GM21360 (cell line): ENCODE measurements around the gene PLA2G2C.
"Not testable (repeated sequence)": the region's sequence is repeated elsewhere in the genome, so short reads cannot be mapped to it uniquely, and the experiment has no call there.

ENCODE experiments used
- ATAC-seq: cut with Tn5 transposase; IDR thresholded peaks from one replicate; pipeline ENCODE4 v1.9.1; 2021; ENCODE audit warnings: mild to moderate bottlenecking, moderate library complexity; ENCODE audit not compliant: unreplicated experiment

Gene PLA2G2C

GRCh38 chr1:20185834-20186782 is at the start of gene PLA2G2C, which contains the start of gene UBXN10:
Gene PLA2G2C (minus strand): TSS chr1:20186518. CDS start chr1:20177363, 9,155 bp downstream.
Gene UBXN10 (plus strand): TSS chr1:20186096. CDS start chr1:20190562, 4,466 bp downstream.
- ATAC-seq, result no peak

GRCh38 chr1:20234788-20235535 is 48.6 kb upstream of the PLA2G2C start:
- no peak for ATAC-seq

- no peak for ATAC-seq
These were observed 47.5 kb upstream of the PLA2G2C start for GRCh38 chr1:20233866-20234265.

- no peak for ATAC-seq
These were observed 47.1 kb upstream of the PLA2G2C start for GRCh38 chr1:20233394-20233793.

- ATAC-seq, result not testable (repeated sequence)
These were observed 46.2 kb upstream of the PLA2G2C start for GRCh38 chr1:20232564-20232963.

- no peak for ATAC-seq
These were observed 42.9 kb upstream of the PLA2G2C start for GRCh38 chr1:20229171-20229570.

- ATAC-seq, result no peak
These were observed 42.1 kb upstream of the PLA2G2C start for GRCh38 chr1:20228314-20228825.

- ATAC-seq, result no peak
These were observed 41.4 kb upstream of the PLA2G2C start for GRCh38 chr1:20227704-20228103.

- no peak for ATAC-seq
These were observed 38.2 kb upstream of the PLA2G2C start for GRCh38 chr1:20224546-20224945.

- ATAC-seq, result no peak
These were observed 37.5 kb upstream of the PLA2G2C start for GRCh38 chr1:20223551-20224419.

- ATAC-seq, result no peak
These were observed 36.8 kb upstream of the PLA2G2C start for GRCh38 chr1:20223106-20223505.

- ATAC-seq, result no peak
These were observed 33.7 kb upstream of the PLA2G2C start for GRCh38 chr1:20220036-20220435.

- ATAC-seq, result not testable (repeated sequence)
These were observed 32.7 kb upstream of the PLA2G2C start for GRCh38 chr1:20219053-20219452.

GRCh38 chr1:20216574-20216973 is 30.3 kb upstream of the PLA2G2C start:
- ATAC-seq, result no peak

- no peak for ATAC-seq
These were observed 29.4 kb upstream of the PLA2G2C start for GRCh38 chr1:20215716-20216115.

GRCh38 chr1:20212685-20213331 is 26.5 kb upstream of the PLA2G2C start:
- no peak for ATAC-seq

- ATAC-seq, result no peak
These were observed 25.9 kb upstream of the PLA2G2C start for GRCh38 chr1:20212085-20212684.

- no peak for ATAC-seq
These were observed 25.2 kb upstream of the PLA2G2C start for GRCh38 chr1:20211511-20211931.

- no peak for ATAC-seq
These were observed 24.6 kb upstream of the PLA2G2C start for GRCh38 chr1:20210736-20211460.
